SK-N-SH (cell line): Measurements from ENCODE around the gene CD68. TPM values are rescaled to one million over a fixed set of nuclear protein-coding genes. Genes with fewer than 3 reads are reported as not detected.

ENCODE experiments used
- CTCF ChIA-PET: fragments of 300-600, 350-600 bp; formaldehyde crosslinking; extraction: SDS; loops from one replicate; lab custom pipeline; 2021; lab: Yijun Ruan, JAX
- POLR2A ChIA-PET: fragments of 350-600 bp; sonication (Branson Sonifier 250); formaldehyde crosslinking; extraction: SDS; loops from one replicate; lab custom pipeline; 2020; ENCODE audit warnings: antibody characterized with exemption, inconsistent platforms; lab: Yijun Ruan, JAX
- DNase-seq: peaks from one replicate; pipeline ENCODE4 v3.0.0; 2012
- H2AFZ ChIP-seq: fragments of 200-600 bp; sonication (generic); 2 replicates; pipeline ENCODE4 v1.8.1; 2016; ENCODE audit warnings: antibody characterized with exemption, mild to moderate bottlenecking, low read depth
- H3F3A ChIP-seq: fragments of 200-600 bp; sonication (generic); replicated peaks from 2 replicates; pipeline ENCODE3; 2016; ENCODE audit warnings: antibody characterized with exemption, mild to moderate bottlenecking; ENCODE audit not compliant: insufficient read depth
- H3K27ac ChIP-seq, 2 experiments: fragments of 200-500 bp in 1 of 2; fragments of 200-600 bp in 1 of 2; sonication (Bioruptor generic) in 1 of 2; sonication (generic), shearing (Covaris generic) in 1 of 2; 2 replicates each; pipeline versions ENCODE4 v1.5.1 to v1.6.1; 2014 to 2016; ENCODE audit warnings: low read depth in 2 of 2, inconsistent platforms in 1 of 2, low read length in 1 of 2, mild to moderate bottlenecking in 1 of 2, mixed read lengths in 1 of 2
- H3K27me3 ChIP-seq: fragments of 200-600 bp; sonication (generic), shearing (Covaris generic); 2 replicates; pipeline ENCODE4 v1.6.1; 2016; ENCODE audit warnings: mixed run types; ENCODE audit not compliant: insufficient read depth
- H3K36me3 ChIP-seq, 2 experiments: fragments of 200-500 bp in 1 of 2; fragments of 200-600 bp in 1 of 2; sonication (Bioruptor generic) in 1 of 2; sonication (generic) in 1 of 2; replicated peaks in 1 of 2; 2 replicates each; pipeline versions ENCODE3 to v1.5.1; 2014 to 2016; ENCODE audit warnings: low read length in 1 of 2, mild to moderate bottlenecking in 1 of 2; ENCODE audit not compliant: insufficient read depth in 2 of 2, control insufficient read depth in 1 of 2
- H3K4me1 ChIP-seq, 2 experiments: fragments of 200-500 bp in 1 of 2; fragments of 200-600 bp in 1 of 2; sonication (Bioruptor generic) in 1 of 2; sonication (generic), shearing (Covaris generic) in 1 of 2; 2 replicates each; pipeline versions ENCODE4 v1.5.1 to v1.6.1; 2014 to 2016; ENCODE audit warnings: low read depth in 1 of 2, low read length in 1 of 2, mixed run types in 1 of 2; ENCODE audit not compliant: insufficient read depth in 2 of 2, control insufficient read depth in 1 of 2
- H3K4me2 ChIP-seq: fragments of 200-600 bp; sonication (generic), shearing (Covaris generic); 2 replicates; pipeline ENCODE4 v1.6.1; 2017; ENCODE audit warnings: mixed run types
- H3K4me3 ChIP-seq, 2 experiments: fragments of 200-500 bp in 1 of 2; fragments of 200-600 bp in 1 of 2; sonication (Bioruptor generic) in 1 of 2; sonication (generic), shearing (Covaris generic) in 1 of 2; 2 replicates each; pipeline versions ENCODE4 v1.5.1 to v1.8.1; 2014 to 2016; ENCODE audit warnings: low read depth in 2 of 2, inconsistent platforms in 1 of 2, low read length in 1 of 2, mild to moderate bottlenecking in 1 of 2, mixed read lengths in 1 of 2, moderate library complexity in 1 of 2
- H3K79me2 ChIP-seq: fragments of 200-600 bp; sonication (generic); 2 replicates; pipeline ENCODE4 v1.8.1; 2017; ENCODE audit warnings: mild to moderate bottlenecking; ENCODE audit not compliant: insufficient read depth
- H3K9ac ChIP-seq: fragments of 200-600 bp; sonication (generic); 2 replicates; pipeline ENCODE4 v1.6.1; 2017; ENCODE audit warnings: mixed run types
- H3K9me2 ChIP-seq: fragments of 200-600 bp; sonication (generic); 2 replicates; pipeline ENCODE4 v1.6.1; 2017; ENCODE audit warnings: mixed run types
- H3K9me3 ChIP-seq: fragments of 200-600 bp; sonication (generic); 2 replicates; pipeline ENCODE4 v1.6.1; 2017; ENCODE audit warnings: mixed run types, mild to moderate bottlenecking, moderate library complexity
- H4K20me1 ChIP-seq: fragments of 200-600 bp; sonication (generic); 2 replicates; pipeline ENCODE4 v1.6.1; 2017; ENCODE audit warnings: mild to moderate bottlenecking, mixed run types; ENCODE audit not compliant: insufficient read depth
- CTCF ChIP-seq: fragments of 200-600 bp; sonication (generic); IDR thresholded peaks from 2 replicates; pipeline ENCODE4 v1.6.1; 2017; ENCODE audit warnings: antibody characterized with exemption, mild to moderate bottlenecking, moderate library complexity
- FOSL2 ChIP-seq: IDR thresholded peaks from 2 replicates; pipeline ENCODE4 v1.4.0; 2012; ENCODE audit warnings: low read depth, mild to moderate bottlenecking, moderate library complexity, borderline replicate concordance
- GATA2 ChIP-seq: sonication (generic); formaldehyde crosslinking; IDR thresholded peaks from 2 replicates; pipeline ENCODE4 v1.5.0; 2020; ENCODE audit warnings: mild to moderate bottlenecking, missing genetic modification reagents
- IRF3 ChIP-seq: fragments of 150-350 bp; IDR thresholded peaks from 2 replicates; pipeline ENCODE4 v1.6.1; 2016; ENCODE audit warnings: mild to moderate bottlenecking, low read depth, low read length
- JUND ChIP-seq: IDR thresholded peaks from 2 replicates; pipeline ENCODE4 v1.4.0; 2012
- MXI1 ChIP-seq: IDR thresholded peaks from 2 replicates; pipeline ENCODE4 v1.6.1; 2012; ENCODE audit warnings: mild to moderate bottlenecking, low read depth, low read length, improper control_type of control experiment
- NRF1 ChIP-seq: IDR thresholded peaks from 2 replicates; pipeline ENCODE4 v1.6.1; 2012; ENCODE audit warnings: low read depth, mild to moderate bottlenecking, low read length
- RCOR1 ChIP-seq: fragments of 150-350 bp; IDR thresholded peaks from 2 replicates; pipeline ENCODE4 v1.6.1; 2017; ENCODE audit warnings: antibody characterized with exemption, low read length
- RXRA ChIP-seq: IDR thresholded peaks from 2 replicates; pipeline ENCODE4 v1.4.0; 2012; ENCODE audit warnings: low read depth, mild to moderate bottlenecking, borderline replicate concordance
- SIN3A ChIP-seq: IDR thresholded peaks from 2 replicates; pipeline ENCODE4 v1.6.1; 2012; ENCODE audit warnings: low read depth, mild to moderate bottlenecking, low read length, moderate library complexity, borderline replicate concordance
- TAF1 ChIP-seq: IDR thresholded peaks from 2 replicates; pipeline ENCODE4 v1.6.1; 2012; ENCODE audit warnings: low read depth, mild to moderate bottlenecking, low read length, moderate library complexity, borderline replicate concordance
- TCF12 ChIP-seq: IDR thresholded peaks from 2 replicates; pipeline ENCODE4 v1.4.0; 2012
- USF2 ChIP-seq: fragments of 150-350 bp; IDR thresholded peaks from 2 replicates; pipeline ENCODE4 v1.6.1; 2017; ENCODE audit warnings: antibody characterized with exemption, low read length, low read depth, borderline replicate concordance
- ZBTB33 ChIP-seq: IDR thresholded peaks from 2 replicates; pipeline ENCODE4 v1.4.0; 2012; ENCODE audit warnings: low read depth, borderline replicate concordance
- WGBS: methylation state at CpG from one replicate; pipeline ENCODE4 v1.1.6; 2017; ENCODE audit warnings: low lambda C conversion rate; 5-methylcytosine and 5-hydroxymethylcytosine counted together
- polyA plus RNA-seq, 3 experiments: library from polyadenylated mRNA; depleted of rRNA; stranded (reverse); fragments of >200 nt; gene quantifications; 2 replicates each; pipeline ENCODE4 v1.2.3, GENCODE V29; 2012

CD68 gene
- polyA plus RNA-seq, 1 of the 3 experiments (the other 2 are of a cell fraction): 62.4 TPM

- H3K4me1 ChIP-seq: peaks cover 0 to 15% of the 10 kb centered on the region in 2 experiments; a peak in 1 of 4 replicates
- H3K36me3 ChIP-seq: peaks cover 0 to 4% of the 10 kb centered on the region in 2 experiments
- H3K9ac ChIP-seq: no peak overlapping the region
- H3K9me3 ChIP-seq: no peaks in the 10 kb centered on the region
- no peak for DNase-seq
- no peak overlapping the region for H3K4me2 ChIP-seq
- H3F3A ChIP-seq: no peaks in the 10 kb centered on the region
- no peaks in the 10 kb centered on the region for H3K27me3 ChIP-seq
- no peaks in the 10 kb centered on the region for H3K9me2 ChIP-seq
- H3K4me3 ChIP-seq: no peak overlapping the region
- H3K79me2 ChIP-seq: no peaks in the 10 kb centered on the region
- ChIA-PET CTCF (interaction anchor here (0.8 to 7.8 kb wide), 3 partner anchors 8 to 38 kb away, joined by 3 to 55 read pairs (median 4); partner anchors contain the start of gene SENP3), POLR2A (interaction anchor here (0.7 kb wide), 1 partner anchor 35 kb away, joined by 4 read pairs; no protein-coding TSS in a partner anchor)
- no peak overlapping the region for H2AFZ ChIP-seq
- H4K20me1 ChIP-seq: no peaks in the 10 kb centered on the region
- WGBS: 72% methylated on average over 6 of the region's 6 CpGs
- TF ChIP-seq ZBTB33 (no peak), IRF3 (no peak), JUND (no peak), CTCF (no peak), RCOR1 (no peak), FOSL2 (no peak)
- TF ChIP-seq, all 33 proteins: peak for 0
- no peak overlapping the region for H3K27ac ChIP-seq
Measured at GRCh38 chr17:7552621-7553051, 26.8 kb upstream of the CD68 start.

GRCh38 chr17:7553356-7553755 lies 26.1 kb upstream of the CD68 start:
- Histone ChIP-seq H3K9ac (no peak overlapping the region), H2AFZ (no peak overlapping the region), H3K4me3 (no peak overlapping the region), H3K9me2 (no peaks in the 10 kb centered on the region), H3K36me3 (peaks cover 0 to 4% of the 10 kb centered on the region in 2 experiments), H3K27ac (no peak overlapping the region), H3K4me1 (peaks cover 6 to 22% of the 10 kb centered on the region in 2 experiments; a peak in 3 of 4 replicates), H3K27me3 (no peaks in the 10 kb centered on the region), H4K20me1 (no peaks in the 10 kb centered on the region), H3K4me2 (no peak overlapping the region), H3K9me3 (no peaks in the 10 kb centered on the region), H3K79me2 (no peaks in the 10 kb centered on the region), H3F3A (no peaks in the 10 kb centered on the region)
- ChIA-PET CTCF (interaction anchor here (1.2 to 10.7 kb wide), 2 partner anchors 42 to 257 kb away, joined by 3 to 236 read pairs; no protein-coding TSS in a partner anchor), POLR2A (no interaction called here)
- 100% methylated on average over 1 of the region's 1 CpG for WGBS
- TF ChIP-seq RXRA (no peak), TAF1 (no peak), SIN3A (no peak), FOSL2 (no peak), IRF3 (no peak), USF2 (no peak), MXI1 (no peak), TCF12 (no peak), GATA2 (CRISPR knock-in tag) (no peak), NRF1 (no peak)
- no peak for DNase-seq
